Limb (tissue), 2 donors: ENCODE data around the gene AP1M1.

Source experiments
- DNase-seq, 2 donors: peaks; one replicate each; pipeline ENCODE4 v3.0.0-alpha.2; 2016; ENCODE audit errors: extremely low spot score in 2 of 2

The AP1M1 gene

DNA sequence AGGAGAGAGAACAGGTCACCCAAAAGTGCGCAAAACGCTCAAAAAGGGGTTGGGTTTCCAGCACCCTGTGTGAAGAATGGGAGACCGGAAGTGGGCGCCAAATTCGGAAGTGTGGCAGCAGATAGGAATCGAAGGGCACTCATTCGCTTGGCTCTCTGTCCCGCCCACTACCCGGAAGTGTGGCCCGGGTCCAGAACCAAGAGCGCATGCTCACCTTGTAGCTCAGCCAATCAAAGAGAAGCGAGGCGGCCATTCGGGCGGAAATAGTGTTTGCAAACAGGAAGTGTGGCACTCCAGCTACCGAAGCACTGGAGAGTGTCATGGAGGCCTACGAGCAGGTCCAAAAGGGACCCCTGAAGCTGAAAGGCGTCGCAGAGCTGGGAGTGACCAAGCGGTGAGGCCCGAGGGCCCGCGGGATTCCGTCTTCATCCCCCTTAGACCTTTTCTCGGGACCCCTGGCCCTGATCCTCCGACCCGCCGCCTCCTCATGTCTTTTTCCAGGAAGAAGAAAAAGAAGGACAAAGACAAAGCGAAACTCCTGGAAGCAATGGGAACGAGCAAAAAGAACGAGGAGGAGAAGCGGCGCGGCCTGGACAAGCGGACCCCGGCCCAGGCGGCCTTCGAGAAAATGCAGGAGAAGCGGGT, 12.5 kb upstream of the AP1M1 start, which contains the start of gene FAM32A:
FAM32A (plus strand) TSS at position 288 of the 645 bp plus-strand sequence; CDS start at position 321, 33 bp downstream.
- DNase-seq: peak; percentile 99

- DNase-seq: peak; percentile 25 to 69
These were observed 12.0 kb upstream of the AP1M1 start for GRCh38 chr19:16185768-16186123.

GRCh38 chr19:16188521-16188920, 9.2 kb upstream of the AP1M1 start:
- DNase-seq: no peak

DNA sequence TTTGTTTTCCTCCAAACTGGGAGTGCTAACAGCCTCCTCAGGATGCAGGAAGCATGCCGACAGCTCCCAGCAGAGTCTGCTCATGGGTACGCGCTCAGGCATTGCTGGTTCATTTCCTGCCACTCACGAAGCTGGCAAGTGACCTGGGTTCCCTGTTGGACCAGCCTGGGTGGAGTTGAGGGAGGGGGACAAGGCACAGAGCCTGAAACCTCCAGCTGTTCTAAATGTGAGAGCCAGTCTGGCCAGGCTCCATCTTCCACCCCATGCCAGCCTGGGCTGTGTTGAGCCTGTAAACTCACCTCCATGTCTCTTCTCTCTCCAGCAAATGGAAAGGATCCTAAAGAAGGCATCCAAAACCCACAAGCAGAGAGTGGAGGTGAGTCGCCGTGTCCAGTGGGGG, 7.5 kb upstream of the AP1M1 start:
- DNase-seq: no peak

- DNase-seq: no peak
These were observed 7.0 kb upstream of the AP1M1 start for GRCh38 chr19:16190736-16191135.

- no peak for DNase-seq
These were observed 6.3 kb upstream of the AP1M1 start for GRCh38 chr19:16191216-16191908.

- DNase-seq: no peak
These were observed 4.2 kb upstream of the AP1M1 start for GRCh38 chr19:16193466-16193865.

DNA sequence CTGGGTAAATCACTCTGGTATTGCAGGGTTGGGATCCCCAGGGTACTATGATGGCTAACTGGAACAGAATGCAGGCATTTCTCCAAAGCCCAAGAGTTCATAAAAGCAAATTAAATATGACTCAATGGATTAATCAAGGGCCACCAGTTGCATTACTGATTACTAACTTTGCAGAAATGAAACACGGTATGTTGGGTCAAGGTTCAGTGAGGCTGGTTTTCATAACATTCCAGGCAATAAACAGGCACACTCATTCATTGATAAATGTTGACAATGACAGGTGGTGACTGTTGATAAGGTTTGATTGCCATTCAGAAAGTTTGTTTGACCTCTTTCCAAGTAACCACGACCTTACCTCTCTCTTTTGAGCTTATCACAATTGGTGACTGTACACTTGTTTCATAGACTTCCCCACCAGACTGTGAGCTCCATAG, 506 bp upstream of the AP1M1 start:
- no peak for DNase-seq

DNA sequence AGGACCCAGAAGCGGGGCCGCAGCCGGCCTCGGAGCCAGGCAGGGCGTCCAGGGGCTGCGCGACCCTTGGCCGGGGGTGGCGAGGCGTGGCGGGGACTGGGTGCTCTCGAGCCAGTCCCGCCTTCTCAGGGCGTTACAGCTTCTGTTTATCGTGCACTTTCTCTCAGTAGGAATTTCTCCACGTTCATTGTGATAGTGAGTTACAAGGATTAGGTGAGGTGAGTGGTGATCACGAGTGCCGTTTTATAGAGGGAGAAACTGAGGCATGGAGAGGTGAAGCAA, 600 bp downstream of the AP1M1 start:
- no peak for DNase-seq

DNA sequence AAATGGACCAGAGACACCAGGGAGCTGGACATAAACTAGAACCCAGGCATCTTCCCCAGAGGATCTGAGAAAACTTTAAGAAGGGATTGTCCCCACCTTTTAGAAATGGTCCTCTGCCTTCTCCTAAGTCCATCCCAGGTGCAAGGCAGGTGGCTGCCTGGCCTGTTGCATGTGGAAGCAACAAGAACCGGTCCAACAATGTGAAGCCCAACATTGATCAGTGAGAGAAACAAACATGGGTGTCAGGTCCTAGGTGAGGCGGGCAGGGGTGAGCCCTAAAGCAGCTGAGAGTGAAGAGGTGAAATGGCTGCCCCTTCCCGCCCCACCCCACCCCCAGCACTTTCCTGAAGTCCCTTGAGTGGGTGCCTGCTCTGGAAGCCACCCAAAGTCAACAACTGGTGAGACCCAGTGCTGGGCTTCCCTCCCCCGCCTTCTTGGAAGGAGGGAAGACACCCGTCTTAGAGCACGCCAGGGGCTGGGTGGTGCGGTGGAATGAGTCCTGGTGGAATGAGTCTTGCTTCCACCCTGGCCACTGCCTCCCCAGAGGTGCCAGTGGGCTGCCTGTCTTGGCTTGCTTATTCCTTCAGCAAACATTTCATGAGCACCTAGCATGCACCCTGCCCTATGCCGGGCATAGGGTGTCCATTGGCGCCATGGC, 1.7 kb downstream of the AP1M1 start:
- no peak for DNase-seq

GRCh38 chr19:16200038-16201010, 2.6 kb downstream of the AP1M1 start:
- DNase-seq: no peak

DNA sequence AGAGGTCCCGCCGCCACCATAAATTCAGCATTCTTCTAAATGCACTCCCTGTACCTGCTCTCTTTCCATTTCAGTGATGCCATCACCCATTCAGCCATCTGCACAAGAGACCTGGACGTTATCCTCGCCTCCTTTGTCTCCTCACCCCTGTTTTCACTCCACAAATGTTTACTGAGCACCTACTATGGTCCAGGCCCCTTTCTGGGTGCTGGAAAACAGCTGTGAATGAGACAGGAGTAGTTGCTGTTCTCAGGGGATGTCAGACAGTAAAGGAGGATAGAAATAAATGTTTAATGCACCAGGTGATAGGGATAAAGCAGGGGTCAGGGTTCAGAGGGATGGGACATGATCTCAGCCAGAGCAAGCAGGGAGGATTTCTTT, 3.3 kb downstream of the AP1M1 start:
- DNase-seq: no peak

- no peak for DNase-seq
These were observed 4.9 kb downstream of the AP1M1 start for GRCh38 chr19:16202320-16203255.

- DNase-seq: no peak
These were observed 5.7 kb downstream of the AP1M1 start for GRCh38 chr19:16203256-16204004.

DNA sequence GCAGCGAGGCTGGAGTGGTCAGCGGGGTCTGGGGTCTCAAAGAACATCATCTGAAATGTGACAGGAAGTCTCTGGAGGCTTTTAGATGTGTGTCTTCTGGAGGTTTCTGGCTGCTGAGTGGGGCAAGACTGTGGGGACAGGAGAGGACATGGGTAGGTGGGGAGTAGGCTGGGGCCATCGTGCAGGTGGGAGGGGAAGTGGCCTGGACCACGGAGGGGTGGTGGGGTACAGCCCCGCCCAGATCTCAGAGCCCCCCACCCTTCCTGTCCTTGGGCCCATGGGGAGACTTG, 6.2 kb downstream of the AP1M1 start:
- no peak for DNase-seq

DNA sequence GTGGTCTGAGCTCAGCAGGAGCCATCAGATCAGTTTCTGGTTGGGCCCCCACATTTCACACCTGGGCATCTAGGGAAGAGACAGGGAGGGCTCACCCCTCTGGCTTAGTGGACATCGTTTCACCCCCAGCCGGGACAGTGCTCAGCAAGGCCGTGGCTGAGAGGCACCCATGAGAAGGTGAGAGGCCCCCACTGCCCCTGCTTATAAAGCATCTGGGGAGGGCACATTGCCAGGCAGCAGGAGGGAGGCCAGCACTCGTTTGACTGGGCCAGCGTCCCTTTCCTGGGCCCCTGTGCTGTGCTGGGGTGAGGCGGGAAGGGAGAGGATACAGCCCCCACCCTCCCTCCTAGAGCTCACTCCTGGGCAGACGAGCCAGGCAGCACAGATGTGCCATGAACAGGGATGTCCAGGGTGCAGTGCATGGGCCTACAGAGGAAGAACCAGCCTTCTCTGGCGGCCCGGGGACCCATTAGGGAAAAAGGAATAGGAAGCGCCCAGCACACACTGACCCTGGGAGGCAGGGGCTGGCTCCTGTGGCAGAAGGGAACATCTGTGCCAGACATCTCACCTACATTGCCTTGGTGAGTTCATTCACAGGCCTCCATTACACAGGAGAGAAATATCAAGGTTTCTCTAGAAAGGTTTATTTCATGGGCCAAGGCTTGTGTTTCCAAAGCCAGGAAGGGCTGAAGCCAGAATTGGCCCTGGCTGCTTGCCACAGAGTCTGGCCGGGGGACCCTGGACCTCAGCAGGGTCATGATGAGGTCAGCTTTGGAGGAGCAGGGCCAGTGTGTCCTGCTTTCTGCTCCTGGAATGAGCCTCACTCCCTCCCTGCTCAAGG, 7.7 kb downstream of the AP1M1 start:
- DNase-seq: no peak

- DNase-seq: no peak
These were observed 8.4 kb downstream of the AP1M1 start for GRCh38 chr19:16206046-16206605.

GRCh38 chr19:16206637-16207036, 8.9 kb downstream of the AP1M1 start:
- no peak for DNase-seq

DNA sequence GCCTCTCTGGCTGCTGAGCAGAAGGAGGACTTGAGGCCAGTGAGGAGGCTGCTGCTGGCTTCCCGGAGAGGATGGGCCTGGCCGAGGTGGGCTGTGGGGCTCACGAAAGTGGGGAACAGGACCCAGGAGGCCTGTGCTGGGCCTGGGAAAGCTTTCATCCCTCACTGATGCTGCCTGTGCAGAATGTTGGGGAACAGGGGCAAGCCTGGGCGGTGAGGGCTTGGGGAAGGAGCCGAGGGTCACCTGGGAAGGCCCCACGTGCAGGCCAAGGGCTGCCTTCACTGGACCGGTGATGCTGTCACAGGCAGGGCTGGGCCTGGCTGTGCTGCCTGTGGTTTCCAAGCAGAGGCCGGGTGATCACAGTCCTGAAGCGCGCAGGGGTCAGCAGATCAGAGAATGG, 9.4 kb downstream of the AP1M1 start:
- DNase-seq: peak in 1 of 2 donors; percentile 17
